Muscle of leg (tissue), 11 donors: ENCODE data around the gene THBS3. TPM values are rescaled to one million over a fixed set of nuclear protein-coding genes. Genes with fewer than 3 reads are reported as not detected.
"Not testable (repeated sequence)": the region's sequence is repeated elsewhere in the genome, so short reads cannot be mapped to it uniquely, and the experiment has no call there.

ENCODE experiments used
- DNase-seq: peaks from one replicate; pipeline ENCODE4 v3.0.0; 2013
- H3K27ac ChIP-seq: one replicate; pipeline ENCODE4 v1.5.1; 2013; ENCODE audit warnings: mild to moderate bottlenecking, low read length, control low read depth
- H3K27me3 ChIP-seq: one replicate; pipeline ENCODE4 v1.6.1; 2013; ENCODE audit warnings: low read length; ENCODE audit not compliant: control insufficient read depth, insufficient read depth
- H3K36me3 ChIP-seq: one replicate; pipeline ENCODE4 v1.6.1; 2013; ENCODE audit warnings: low read length; ENCODE audit not compliant: control insufficient read depth, insufficient read depth
- H3K4me1 ChIP-seq: one replicate; pipeline ENCODE4 v1.6.1; 2013; ENCODE audit warnings: low read length; ENCODE audit not compliant: control insufficient read depth, insufficient read depth
- H3K4me3 ChIP-seq: one replicate; pipeline ENCODE4 v1.5.1; 2013; ENCODE audit warnings: low read length, control low read depth
- H3K9me3 ChIP-seq: replicated peaks from 2 replicates; pipeline ENCODE4 v1.6.1; 2013; ENCODE audit warnings: low read depth, low read length; ENCODE audit not compliant: control insufficient read depth
- WGBS: methylation state at CpG from one replicate; pipeline ENCODE4 v1.1.5; 2013; ENCODE audit warnings: missing lambda C conversion rate; ENCODE audit not compliant: insufficient coverage; 5-methylcytosine and 5-hydroxymethylcytosine counted together
- polyA plus RNA-seq, 8 donors: library from polyadenylated mRNA; unstranded; fragments of 120-200 nt; gene quantifications; one replicate each; pipeline versions ENCODE4 v1.2.1 to v1.2.3, GENCODE V29; 2013; ENCODE audit warnings: inconsistent platforms in 1 of 8, low replicate concordance in 1 of 8; ENCODE audit not compliant: insufficient read length in 8 of 8, insufficient read depth in 1 of 8
- total RNA-seq: library from RNA; stranded (reverse); fragments of 120-200 nt; gene quantifications from one replicate; pipeline ENCODE4 v1.2.4, GENCODE V29; 2013

The THBS3 gene
- total and polyA plus RNA-seq, 9 donors: 62.8 to 85.5 (median 71.8) TPM

DNA sequence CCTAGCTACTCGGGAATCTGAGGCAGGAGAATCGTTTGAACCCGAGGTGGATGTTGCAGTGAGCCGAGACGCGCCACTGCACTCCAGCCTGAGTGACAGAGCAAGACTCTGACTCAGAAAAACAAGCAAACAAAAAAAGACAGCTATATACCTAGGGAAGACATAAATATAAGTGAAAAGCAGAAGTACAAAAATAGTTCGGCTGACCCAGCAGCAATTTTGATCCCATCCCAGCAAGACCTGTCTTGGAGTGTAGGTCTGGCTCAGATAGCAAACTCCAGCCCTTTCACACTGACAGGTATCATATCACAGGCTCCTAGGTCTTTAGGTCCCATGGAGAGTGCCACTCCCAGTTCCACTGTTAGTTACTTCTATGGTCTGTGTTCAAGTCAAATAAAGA, 15.3 kb upstream of the THBS3 start:
- WGBS: 85% methylated on average over 5 of the region's 7 CpGs
- Histone ChIP-seq H3K36me3 (peaks cover 3% of the 10 kb centered on the region), H3K4me3 (no peak overlapping the region), H3K27me3 (no peaks in the 10 kb centered on the region), H3K27ac (no peak overlapping the region), H3K9me3 (no peaks in the 10 kb centered on the region), H3K4me1 (peaks cover 18% of the 10 kb centered on the region)
- no peak for DNase-seq

GRCh38 chr1:155220211-155220965, 12.7 kb upstream of the THBS3 start:
- WGBS: no CpG with 5 or more reads among the region's 10 CpGs
- H3K4me1 ChIP-seq, H3K4me3 ChIP-seq, DNase-seq, H3K27me3 ChIP-seq, H3K9me3 ChIP-seq, H3K27ac ChIP-seq, H3K36me3 ChIP-seq: not testable (repeated sequence)

DNA sequence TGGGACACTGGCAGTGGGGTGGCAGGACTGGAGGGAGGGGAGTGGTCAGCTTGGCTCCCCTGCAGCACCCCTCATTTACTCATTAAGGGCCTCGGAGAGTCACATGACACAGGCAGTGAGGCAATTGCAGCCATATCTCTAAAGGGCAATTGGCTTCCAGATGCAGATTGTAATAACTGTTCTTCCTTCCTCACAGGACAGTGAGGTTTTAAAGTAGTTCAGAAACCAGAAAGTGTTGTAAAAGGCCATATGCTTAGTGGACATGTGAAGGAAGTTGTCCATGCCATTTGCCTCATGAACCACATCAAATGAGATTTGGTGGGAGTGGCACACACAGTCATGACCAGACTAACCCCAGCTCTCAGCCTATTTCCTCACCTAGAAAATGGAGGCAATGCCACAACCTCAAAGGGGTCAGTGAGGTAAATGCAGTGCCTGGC, 11.9 kb upstream of the THBS3 start:
- Histone ChIP-seq H3K4me1 (no peaks in the 10 kb centered on the region), H3K27ac (no peak overlapping the region), H3K4me3 (no peak overlapping the region), H3K27me3 (no peaks in the 10 kb centered on the region), H3K9me3 (no peaks in the 10 kb centered on the region), H3K36me3 (peaks cover 6% of the 10 kb centered on the region)
- DNase-seq: no peak
- no CpG with 5 or more reads among the region's 1 CpG for WGBS

GRCh38 chr1:155218854-155219591, 11.3 kb upstream of the THBS3 start:
- Histone ChIP-seq H3K4me3 (no peak overlapping the region), H3K4me1 (no peaks in the 10 kb centered on the region), H3K9me3 (no peaks in the 10 kb centered on the region), H3K27ac (no peak overlapping the region), H3K36me3 (peaks cover 5% of the 10 kb centered on the region), H3K27me3 (no peaks in the 10 kb centered on the region)
- WGBS: 11% methylated on average over 1 of the region's 7 CpGs
- DNase-seq: peak; percentile 74

DNA sequence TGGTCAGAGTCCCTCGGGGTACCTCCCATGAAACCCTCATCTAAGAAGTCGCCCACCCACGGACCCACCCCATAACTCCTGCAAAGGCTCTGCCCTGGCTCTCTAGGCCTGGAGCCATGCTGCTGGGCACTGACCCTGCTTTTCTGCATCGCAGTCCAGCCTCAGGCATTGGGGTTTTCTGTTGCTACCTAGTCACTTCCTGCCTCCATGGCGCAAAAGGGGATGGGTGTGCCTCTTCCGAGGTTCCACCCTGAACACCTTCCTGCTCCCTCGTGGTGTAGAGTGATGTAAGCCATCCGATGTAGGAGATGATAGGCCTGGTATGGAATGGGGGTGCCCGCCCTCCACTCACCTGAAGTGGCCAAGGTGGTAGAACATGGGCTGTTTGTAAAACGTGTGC, 7.0 kb upstream of the THBS3 start:
- 75% methylated on average over 2 of the region's 10 CpGs for WGBS
- H3K9me3 ChIP-seq, H3K27me3 ChIP-seq, DNase-seq, H3K36me3 ChIP-seq, H3K27ac ChIP-seq, H3K4me3 ChIP-seq, H3K4me1 ChIP-seq: not testable (repeated sequence)

GRCh38 chr1:155212051-155212440, 4.3 kb upstream of the THBS3 start:
- no CpG with 5 or more reads among the region's 7 CpGs for WGBS
- peaks cover 19% of the 10 kb centered on the region for H3K4me1 ChIP-seq
- not testable (repeated sequence) for H3K4me3 ChIP-seq, H3K9me3 ChIP-seq, H3K27me3 ChIP-seq, H3K36me3 ChIP-seq, DNase-seq
- H3K27ac ChIP-seq: peak overlapping the region; percentile 47

GRCh38 chr1:155211381-155212050, 3.8 kb upstream of the THBS3 start:
- not testable (repeated sequence) for H3K9me3 ChIP-seq, H3K27me3 ChIP-seq, H3K4me3 ChIP-seq, H3K36me3 ChIP-seq
- H3K27ac ChIP-seq: peak overlapping the region; percentile 69
- 60% methylated on average over 4 of the region's 13 CpGs for WGBS
- peaks cover 24% of the 10 kb centered on the region for H3K4me1 ChIP-seq
- DNase-seq: peak; percentile 89

- Histone ChIP-seq H3K9me3 (no peaks in the 10 kb centered on the region), H3K27me3 (no peaks in the 10 kb centered on the region), H3K36me3 (peaks cover 10% of the 10 kb centered on the region), H3K27ac (peak overlapping the region; percentile 26), H3K4me3 (no peak overlapping the region), H3K4me1 (peaks cover 31% of the 10 kb centered on the region)
- 67% methylated on average over 1 of the region's 4 CpGs for WGBS
- no peak for DNase-seq
These were observed 2.8 kb upstream of the THBS3 start for GRCh38 chr1:155210314-155211104.

- no peak for DNase-seq
- peak overlapping the region; percentile 88 for H3K4me3 ChIP-seq
- peaks cover 17% of the 10 kb centered on the region for H3K36me3 ChIP-seq
- WGBS: 3% methylated on average over 10 of the region's 13 CpGs
- peaks cover 31% of the 10 kb centered on the region for H3K4me1 ChIP-seq
- H3K9me3 ChIP-seq: no peaks in the 10 kb centered on the region
- H3K27ac ChIP-seq: peak overlapping the region; percentile 100
- no peaks in the 10 kb centered on the region for H3K27me3 ChIP-seq
These were observed 1.6 kb upstream of the THBS3 start for GRCh38 chr1:155209312-155209721.
